GM10266 (cell line): ENCODE measurements around the gene BCOR.
A peak's percentile ranks its signal among the peaks of the same experiment; 100 is the strongest.

Experiments
- DNase-seq: peaks from one replicate; pipeline ENCODE4 v3.0.0; 2012; ENCODE audit errors: extremely low spot score
- CTCF ChIP-seq: IDR thresholded peaks from 2 replicates; pipeline ENCODE4 v1.5.1; 2012; ENCODE audit warnings: mild to moderate bottlenecking, low read depth; ENCODE audit not compliant: control insufficient read depth, insufficient read depth; ENCODE audit errors: missing control alignments

BCOR gene

GRCh38 chrX:40009890-40010289 lies 87.9 kb downstream of the BCOR start:
- DNase-seq = no peak

GRCh38 chrX:40009462-40009851 lies 88.3 kb downstream of the BCOR start:
- TF ChIP-seq CTCF = no peak
- DNase-seq = no peak

More at GRCh38 chrX:40009890-40010289, 87.9 kb downstream of the BCOR start:
- TF ChIP-seq CTCF = no peak

DNA sequence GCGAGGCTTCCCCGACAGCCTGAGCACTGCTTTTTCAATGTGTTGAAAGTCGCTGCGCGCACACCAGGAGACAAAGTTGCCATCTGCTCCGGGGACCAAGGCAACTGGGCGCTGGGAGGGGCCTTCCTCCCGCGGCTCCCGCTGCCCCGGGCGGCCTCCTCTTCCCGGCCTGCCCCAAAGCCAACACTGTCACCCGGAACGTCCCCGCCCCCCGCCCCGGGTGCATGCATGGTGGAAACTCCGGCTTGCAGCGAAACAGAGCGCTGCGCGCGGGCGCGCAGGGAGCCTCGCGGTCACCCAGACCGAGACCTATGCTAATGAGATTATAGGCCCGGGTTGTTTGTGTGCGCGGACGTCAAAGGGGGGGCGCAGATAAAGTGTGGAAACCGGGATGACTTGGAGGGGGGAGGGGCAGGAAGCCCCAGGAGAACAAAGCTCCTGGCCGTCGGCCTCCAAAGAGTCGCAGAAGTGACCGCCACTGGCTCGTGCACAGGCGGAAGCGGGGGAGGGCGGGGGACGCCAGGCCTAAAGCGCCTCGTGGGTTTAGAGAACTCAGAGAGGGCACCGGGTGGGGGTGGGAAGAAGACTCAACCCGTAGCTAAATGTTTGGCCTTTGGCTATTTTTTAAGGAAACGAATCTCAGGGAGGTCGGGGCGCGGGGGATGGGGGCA lies 88.8 kb downstream of the BCOR start:
- DNase-seq = peak; percentile 39
- no peak for TF ChIP-seq CTCF

DNA sequence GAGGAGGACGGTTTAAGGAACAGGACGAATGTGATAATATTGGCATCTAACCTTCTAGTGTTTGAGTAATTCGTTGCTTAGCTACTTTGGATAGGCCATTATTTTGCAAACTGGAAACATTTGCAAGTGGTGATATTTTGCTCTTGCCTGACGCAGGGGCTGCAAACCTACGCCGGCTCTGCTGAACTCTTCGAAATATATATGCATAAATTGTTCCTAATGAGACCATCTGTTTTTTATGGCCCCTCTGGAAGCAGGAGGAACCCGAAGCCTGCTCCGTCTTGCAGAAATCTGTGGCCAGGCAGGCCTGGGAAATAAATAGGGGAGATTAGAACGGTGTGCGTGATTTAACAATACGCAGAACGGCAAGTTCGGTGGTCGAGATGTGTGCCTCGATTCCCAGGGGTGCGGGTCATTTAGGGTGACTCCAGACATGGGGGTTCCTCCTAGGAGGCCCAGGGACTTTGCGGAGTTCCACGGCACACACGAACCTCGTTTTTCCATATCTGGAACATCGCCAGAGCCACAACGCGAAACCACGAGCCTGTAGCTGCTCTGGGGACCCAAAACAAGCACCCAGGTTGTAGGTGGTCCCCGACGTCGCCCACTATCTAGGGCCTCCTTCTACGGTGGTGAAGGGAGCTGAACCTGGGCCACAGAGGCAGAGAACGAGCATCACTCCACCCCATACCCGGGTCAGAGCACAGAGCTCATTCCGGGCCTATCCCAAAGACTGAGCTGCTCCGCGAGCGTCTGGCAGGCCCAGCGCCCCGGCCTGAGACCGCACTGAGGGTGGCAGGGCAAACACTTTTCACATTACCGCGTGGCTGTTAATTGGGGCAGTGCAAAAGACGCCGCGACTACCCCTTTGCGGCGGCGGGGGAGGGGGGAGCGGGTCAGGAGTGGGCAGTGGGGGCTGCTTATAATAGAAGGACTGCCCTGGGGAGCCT lies 89.7 kb downstream of the BCOR start:
- no peak for DNase-seq
- TF ChIP-seq CTCF = no peak

GRCh38 chrX:40007131-40007755 lies 90.5 kb downstream of the BCOR start:
- DNase-seq = no peak
- TF ChIP-seq CTCF = no peak

DNA sequence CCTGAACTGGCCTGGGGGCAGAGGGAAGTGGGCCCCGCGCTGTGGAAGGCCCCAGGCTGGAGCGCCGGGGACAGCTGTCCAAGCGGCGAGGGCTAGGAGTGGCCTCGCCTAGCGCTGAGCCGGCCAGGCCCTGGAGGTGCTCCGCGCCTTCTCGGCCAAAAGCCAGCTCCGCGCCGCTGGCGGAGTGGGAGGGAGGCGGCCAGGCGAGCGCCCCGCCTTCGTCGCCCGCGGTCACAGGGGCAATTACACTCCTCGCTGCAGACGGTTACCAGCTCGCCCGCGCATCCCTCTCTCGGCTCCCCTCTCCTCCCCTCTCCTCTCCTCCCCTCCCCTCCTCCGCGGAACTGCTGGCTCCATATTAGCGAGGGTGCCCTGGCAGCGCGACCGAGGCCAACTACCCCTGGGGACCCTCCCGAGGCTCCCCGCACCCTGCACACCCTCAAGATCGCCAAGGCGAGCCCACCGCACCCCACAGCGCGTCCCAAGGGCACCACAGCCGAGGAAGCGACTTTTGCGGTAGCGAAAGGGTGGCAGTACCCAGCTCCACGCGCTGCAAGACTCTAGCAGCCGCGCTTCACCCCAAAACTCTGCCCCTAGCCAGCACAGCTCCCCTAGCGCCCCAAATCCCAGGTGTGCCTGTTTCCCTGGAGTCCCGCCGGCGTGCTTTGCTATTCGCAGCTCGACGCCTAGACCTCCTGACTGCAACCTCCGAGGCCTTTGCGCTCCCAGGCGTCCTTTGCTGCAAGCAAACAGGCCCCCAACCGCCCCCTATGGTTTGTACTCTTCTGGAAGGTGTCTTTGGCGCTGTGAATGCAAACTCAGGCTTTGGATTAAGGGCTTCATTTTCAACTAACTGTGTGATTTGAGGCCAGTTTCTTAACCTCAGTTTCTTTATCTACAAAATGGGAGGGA lies 91.4 kb downstream of the BCOR start:
- TF ChIP-seq CTCF = no peak
- no peak for DNase-seq
